GM12891 (cell line): Measurements from ENCODE around the gene FSTL1.

Source experiments
- POLR2A ChIP-seq: IDR thresholded peaks from 2 replicates; pipeline ENCODE4 v1.6.1; 2011; ENCODE audit warnings: low read depth, low read length, control low read depth
- POLR2AphosphoS5 ChIP-seq: IDR thresholded peaks from 2 replicates; pipeline ENCODE4 v1.6.1; 2011; ENCODE audit warnings: low read depth, low read length, control low read depth
- SPI1 ChIP-seq: IDR thresholded peaks from 2 replicates; pipeline ENCODE4 v1.6.1; 2011; ENCODE audit warnings: low read depth, low read length, control low read depth
- TAF1 ChIP-seq: IDR thresholded peaks from 2 replicates; pipeline ENCODE4 v1.6.1; 2011; ENCODE audit warnings: low read depth, low read length, control low read depth

DNA sequence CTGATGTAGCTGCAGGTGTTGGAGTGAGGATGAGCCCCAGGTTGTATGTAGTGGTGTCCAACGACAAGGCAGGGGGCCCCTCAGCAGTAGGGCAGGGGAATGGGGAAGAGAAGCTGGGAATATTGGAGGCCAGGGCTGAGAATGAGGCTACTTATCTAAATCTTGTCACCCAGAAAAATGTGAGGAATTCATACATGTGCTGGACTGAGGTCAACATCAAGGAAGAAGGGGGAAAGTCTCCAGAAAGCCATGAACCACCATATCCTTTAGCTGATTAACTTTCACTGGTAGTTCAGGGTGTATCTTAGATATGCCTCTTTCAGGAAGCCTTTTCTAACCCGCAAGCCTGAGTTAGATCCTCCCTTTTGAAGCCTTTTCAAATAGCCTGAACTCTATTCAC is 22.6 kb upstream of the FSTL1 start:
- TF ChIP-seq POLR2AphosphoS5 (no peak), POLR2A (no peak), TAF1 (no peak), SPI1 (no peak)
